Measurements from ENCODE around the gene LAMA5. TPM values are rescaled to one million over a fixed set of nuclear protein-coding genes. Genes with fewer than 3 reads are reported as not detected.
A peak's percentile ranks its signal among the peaks of the same experiment; 100 is the strongest.

Gene LAMA5
- total and polyA plus RNA-seq, 2 experiments from 2014 or later = 71.3 to 252 TPM

GRCh38 chr20:62402456-62403150, 35.5 kb upstream of the LAMA5 start:
- Histone ChIP-seq H3K4me1 (ENCODE audit: insufficient read depth) (peaks cover 9% of the 10 kb centered on the region), H3K27ac (no peak overlapping the region), H4K20me1 (ENCODE audit: insufficient read depth, poor library complexity, severe bottlenecking) (no peaks in the 10 kb centered on the region), H2AFZ (no peak overlapping the region), H3K79me2 (peaks cover 38% of the 10 kb centered on the region), H3K4me2 (no peak overlapping the region), H3K9me2 (replicated peaks; ENCODE audit: insufficient read depth) (no peaks in the 10 kb centered on the region), H3K36me3 (replicated peaks; ENCODE audit: insufficient read depth, low read depth) (no peaks in the 10 kb centered on the region), H3K27me3 (no peaks in the 10 kb centered on the region), H3K4me3 (no peak overlapping the region), H3K9me3 (ENCODE audit: low read depth) (no peaks in the 10 kb centered on the region)
- WGBS (ENCODE audit: low lambda C conversion rate, missing lambda C conversion rate) = 91% methylated on average over 23 of the region's 23 CpGs
- DNase-seq (ENCODE audit: low spot score) = no peak
- TF ChIP-seq CTCF (IDR thresholded peaks at IDR 0.05; ENCODE audit: poor library complexity) = no peak
- no peak for TF ChIP-seq EZH2phosphoT487 (IDR thresholded peaks at IDR 0.05; ENCODE audit: low read depth, severe bottlenecking, unreplicated experiment)
- TF ChIP-seq EZH2 (IDR thresholded peaks at IDR 0.05; ENCODE audit: borderline replicate concordance) = no peak

- Histone ChIP-seq H2AFZ (no peak overlapping the region), H3K79me2 (peaks cover 33% of the 10 kb centered on the region), H3K27me3 (no peaks in the 10 kb centered on the region), H3K4me1 (ENCODE audit: insufficient read depth) (peaks cover 6% of the 10 kb centered on the region), H3K9me2 (replicated peaks; ENCODE audit: insufficient read depth) (no peaks in the 10 kb centered on the region), H3K4me2 (no peak overlapping the region), H3K36me3 (replicated peaks; ENCODE audit: insufficient read depth, low read depth) (no peaks in the 10 kb centered on the region), H3K4me3 (no peak overlapping the region), H3K9me3 (ENCODE audit: low read depth) (no peaks in the 10 kb centered on the region), H4K20me1 (ENCODE audit: insufficient read depth, poor library complexity, severe bottlenecking) (no peaks in the 10 kb centered on the region), H3K27ac (no peak overlapping the region)
- TF ChIP-seq EZH2phosphoT487 (IDR thresholded peaks at IDR 0.05; ENCODE audit: low read depth, severe bottlenecking, unreplicated experiment) (no peak), CTCF (IDR thresholded peaks at IDR 0.05; ENCODE audit: poor library complexity) (peak; percentile 9)
- DNase-seq (ENCODE audit: low spot score) = no peak
- WGBS (ENCODE audit: low lambda C conversion rate, missing lambda C conversion rate) = 78% methylated on average over 21 of the region's 21 CpGs
These were observed 34.2 kb upstream of the LAMA5 start for GRCh38 chr20:62401331-62401779.

- peaks cover 25% of the 10 kb centered on the region for H3K79me2 ChIP-seq
- H3K27me3 ChIP-seq = no peaks in the 10 kb centered on the region
- no peak overlapping the region for H3K4me3 ChIP-seq
- H2AFZ ChIP-seq = no peak overlapping the region
- H3K9me3 ChIP-seq (ENCODE audit: low read depth) = no peaks in the 10 kb centered on the region
- H3K9me2 ChIP-seq (replicated peaks; ENCODE audit: insufficient read depth) = no peaks in the 10 kb centered on the region
- H3K4me2 ChIP-seq = no peak overlapping the region
- TF ChIP-seq CTCF (IDR thresholded peaks at IDR 0.05; ENCODE audit: poor library complexity) (no peak), EZH2phosphoT487 (IDR thresholded peaks at IDR 0.05; ENCODE audit: low read depth, severe bottlenecking, unreplicated experiment) (no peak), EZH2 (IDR thresholded peaks at IDR 0.05; ENCODE audit: borderline replicate concordance) (no peak)
- 95% methylated on average over 9 of the region's 10 CpGs for WGBS (ENCODE audit: low lambda C conversion rate, missing lambda C conversion rate)
- no peak for DNase-seq (ENCODE audit: low spot score)
- no peaks in the 10 kb centered on the region for H3K36me3 ChIP-seq (replicated peaks; ENCODE audit: insufficient read depth, low read depth)
- H3K4me1 ChIP-seq (ENCODE audit: insufficient read depth) = peaks cover 2% of the 10 kb centered on the region
- H4K20me1 ChIP-seq (ENCODE audit: insufficient read depth, poor library complexity, severe bottlenecking) = no peaks in the 10 kb centered on the region
- H3K27ac ChIP-seq = no peak overlapping the region
These were observed 33.4 kb upstream of the LAMA5 start for GRCh38 chr20:62400541-62400940.
